Activated CD4-positive, alpha-beta T cell treated with anti-CD3 and anti-CD28 coated beads, Interleukin-2, Interleukin-6, amounts not matched to agents 100 ng/mL and 50 ng/mL, durations not matched to agents 16 hours and 8 hours (primary cell): Measurements from ENCODE around the gene RPRM.
"Not testable (repeated sequence)": the region's sequence is repeated elsewhere in the genome, so short reads cannot be mapped to it uniquely, and the experiment has no call there.

Experiments used
- DNase-seq: peaks from one replicate; pipeline ENCODE4 v3.0.0-alpha.2; 2020

RPRM gene

GRCh38 chr2:153455403-153455802 is 23.2 kb downstream of the RPRM start:
- DNase-seq, result no peak

GRCh38 chr2:153451611-153452010 is 27.0 kb downstream of the RPRM start:
- no peak for DNase-seq

GRCh38 chr2:153443106-153443505 is 35.5 kb downstream of the RPRM start:
- no peak for DNase-seq

GRCh38 chr2:153442616-153443015 is 35.9 kb downstream of the RPRM start:
- DNase-seq, result not testable (repeated sequence)

GRCh38 chr2:153440090-153440489 is 38.5 kb downstream of the RPRM start:
- DNase-seq, result not testable (repeated sequence)

- no peak for DNase-seq
Observed at GRCh38 chr2:153433403-153433802, 45.2 kb downstream of the RPRM start.

GRCh38 chr2:153432381-153432780 is 46.2 kb downstream of the RPRM start:
- no peak for DNase-seq

- no peak for DNase-seq
Observed at GRCh38 chr2:153431114-153431513, 47.4 kb downstream of the RPRM start.
